ENCODE measurements around the gene APOC4. TPM values are rescaled to one million over a fixed set of nuclear protein-coding genes. Genes with fewer than 3 reads are reported as not detected.

The APOC4 gene
- total RNA-seq, 1 experiment from 2014 or later = not detected

GRCh38 chr19:44990459-44990858, 48.4 kb downstream of the APOC4 start:
- peaks cover 0 to 11% of the 10 kb centered on the region in 2 experiments; a peak in 2 of 4 replicates for H3K36me3 ChIP-seq (ENCODE audit: control insufficient read depth in 1 of 2, insufficient read depth in 2 of 2, low read length in 2 of 2)
- H4K20me1 ChIP-seq (ENCODE audit: insufficient read depth) = no peaks in the 10 kb centered on the region
- H3K4me2 ChIP-seq (ENCODE audit: low read length) = no peak overlapping the region
- no peak overlapping the region for H3K27ac ChIP-seq (ENCODE audit: low read depth, low read length)
- ChIA-PET POLR2A (interaction anchor here (0.6 kb wide), 1 partner anchor 55 kb away, joined by 3 read pairs; no protein-coding TSS in a partner anchor), CTCF (no interaction called here), RAD21 (ENCODE audit: low non-redundant PET in 1 of 2, low total read pairs in 2 of 2, uncharacterized antibody in 2 of 2, unreplicated experiment in 2 of 2) (no interaction called here)
- no peaks in the 10 kb centered on the region for H3K9me2 ChIP-seq (ENCODE audit: insufficient read depth)
- no peak overlapping the region for H3K4me3 ChIP-seq (replicated peaks in 1 of 2; ENCODE audit: low read depth in 1 of 2, low read length in 2 of 2)
- intact Hi-C loops (cut with micrococcal nuclease) = no loop called here
- H3K79me2 ChIP-seq (ENCODE audit: insufficient read depth, low read length) = no peaks in the 10 kb centered on the region
- no peak for DNase-seq (ENCODE audit: low read depth, low spot score)
- no peak overlapping the region for H3K9ac ChIP-seq (ENCODE audit: low read length)
- no TSS peak for BruUV-seq (replicated peaks)
- no peaks in the 10 kb centered on the region for H3K27me3 ChIP-seq (ENCODE audit: insufficient read depth, low read length)
- TF ChIP-seq JUND (IDR thresholded peaks at IDR 0.05) (no peak), POLR2AphosphoS5 (IDR thresholded peaks at IDR 0.05; ENCODE audit: low read depth, low read length) (no peak)
- no peaks in the 10 kb centered on the region for H3K9me3 ChIP-seq (ENCODE audit: control insufficient read depth in 1 of 2, insufficient read depth in 1 of 2, low read depth in 1 of 2, low read length in 2 of 2)
- ATAC-seq = no peak
- no peak overlapping the region for H2AFZ ChIP-seq (ENCODE audit: low read depth, low read length, poor library complexity, severe bottlenecking)
- no peaks in the 10 kb centered on the region for H3K4me1 ChIP-seq (ENCODE audit: control insufficient read depth in 1 of 2, insufficient read depth in 2 of 2, low read length in 2 of 2)

- no peaks in the 10 kb centered on the region for H3K27me3 ChIP-seq (ENCODE audit: insufficient read depth, low read length)
- H3K4me3 ChIP-seq (replicated peaks in 1 of 2; ENCODE audit: low read depth in 1 of 2, low read length in 2 of 2) = no peak overlapping the region
- no TSS peak for BruUV-seq (replicated peaks)
- no peaks in the 10 kb centered on the region for H3K9me2 ChIP-seq (ENCODE audit: insufficient read depth)
- intact Hi-C loops (cut with micrococcal nuclease) = no loop called here
- ChIA-PET RAD21 (ENCODE audit: low non-redundant PET in 1 of 2, low total read pairs in 2 of 2, uncharacterized antibody in 2 of 2, unreplicated experiment in 2 of 2) (no interaction called here), POLR2A (no interaction called here), CTCF (no interaction called here)
- H4K20me1 ChIP-seq (ENCODE audit: insufficient read depth) = no peaks in the 10 kb centered on the region
- ATAC-seq (no peak), DNase-seq (ENCODE audit: low read depth, low spot score) (no peak)
- peaks cover 0 to 10% of the 10 kb centered on the region in 2 experiments; a peak in 2 of 4 replicates for H3K36me3 ChIP-seq (ENCODE audit: control insufficient read depth in 1 of 2, insufficient read depth in 2 of 2, low read length in 2 of 2)
- H3K27ac ChIP-seq (ENCODE audit: low read depth, low read length) = no peak overlapping the region
- no peak overlapping the region for H3K9ac ChIP-seq (ENCODE audit: low read length)
- no peak overlapping the region for H2AFZ ChIP-seq (ENCODE audit: low read depth, low read length, poor library complexity, severe bottlenecking)
- no peaks in the 10 kb centered on the region for H3K79me2 ChIP-seq (ENCODE audit: insufficient read depth, low read length)
- H3K9me3 ChIP-seq (ENCODE audit: control insufficient read depth in 1 of 2, insufficient read depth in 1 of 2, low read depth in 1 of 2, low read length in 2 of 2) = no peaks in the 10 kb centered on the region
- no peak overlapping the region for H3K4me2 ChIP-seq (ENCODE audit: low read length)
- H3K4me1 ChIP-seq (ENCODE audit: control insufficient read depth in 1 of 2, insufficient read depth in 2 of 2, low read length in 2 of 2) = no peaks in the 10 kb centered on the region
- TF ChIP-seq RAD21 (IDR thresholded peaks at IDR 0.05; ENCODE audit: low read depth) (no peak), ZNF274 (IDR thresholded peaks at IDR 0.05; ENCODE audit: low read depth, low read length) (no peak), SRF (IDR thresholded peaks at IDR 0.05; ENCODE audit: low read depth) (no peak), ELF1 (IDR thresholded peaks at IDR 0.05; ENCODE audit: borderline replicate concordance, low read depth) (no peak), ATF3 (IDR thresholded peaks at IDR 0.05) (no peak), ZBTB33 (IDR thresholded peaks at IDR 0.05; ENCODE audit: extremely low read depth, insufficient replicate concordance, low read length) (no peak), FOSL1 (IDR thresholded peaks at IDR 0.05; ENCODE audit: low read depth) (no peak), CTCF (IDR thresholded peaks at IDR 0.05 in 2 of 3, conservative IDR thresholded peaks at IDR 0.05 in 1 of 3; ENCODE audit: borderline replicate concordance in 1 of 3, insufficient read depth in 1 of 3, low read depth in 2 of 3, low read length in 2 of 3) (no peak), TCF7L2 (IDR thresholded peaks at IDR 0.05; ENCODE audit: borderline replicate concordance, extremely low read depth, insufficient read depth, insufficient read length) (no peak), CEBPB (IDR thresholded peaks at IDR 0.05; ENCODE audit: low read depth) (no peak), YY1 (IDR thresholded peaks at IDR 0.05; ENCODE audit: extremely low read depth, insufficient replicate concordance, low read depth, low read length) (no peak), POLR2A (IDR thresholded peaks at IDR 0.05; ENCODE audit: borderline replicate concordance, extremely low read depth, insufficient read depth, insufficient read length) (no peak), EZH2 (IDR thresholded peaks at IDR 0.05) (no peak), EGR1 (IDR thresholded peaks at IDR 0.05; ENCODE audit: low read depth) (no peak), ZFX (IDR thresholded peaks at IDR 0.05) (no peak), EZH2phosphoT487 (IDR thresholded peaks at IDR 0.05; ENCODE audit: borderline replicate concordance) (no peak), SP1 (IDR thresholded peaks at IDR 0.05; ENCODE audit: low read depth) (no peak), JUND (IDR thresholded peaks at IDR 0.05) (no peak)
These were observed 48.9 kb downstream of the APOC4 start for GRCh38 chr19:44990966-44991365.

Data from HCT116 (cell line).